Panc1 (cell line): Measurements from ENCODE around the gene NUFIP1.
"Not testable (repeated sequence)": the region's sequence is repeated elsewhere in the genome, so short reads cannot be mapped to it uniquely, and the experiment has no call there.

Experiments used
- CTCF ChIP-seq: fragments of 450-650 bp; IDR thresholded peaks from 2 replicates; pipeline ENCODE4 v1.5.1; 2017; ENCODE audit warnings: mild to moderate bottlenecking
- POLR2AphosphoS5 ChIP-seq: IDR thresholded peaks from 2 replicates; pipeline ENCODE4 v1.6.1; 2012; ENCODE audit warnings: mild to moderate bottlenecking, low read depth, low read length, moderate library complexity
- TF ChIP-seq, protein P1 (sequence below), 2 experiments: IDR thresholded peaks; 2 replicates each; pipeline ENCODE4 v1.6.1; 2011 to 2012; ENCODE audit warnings: low read depth in 2 of 2, control low read depth in 1 of 2, low read length in 1 of 2, mild to moderate bottlenecking in 1 of 2, moderate library complexity in 1 of 2; ENCODE audit not compliant: insufficient read depth in 1 of 2

DNA sequence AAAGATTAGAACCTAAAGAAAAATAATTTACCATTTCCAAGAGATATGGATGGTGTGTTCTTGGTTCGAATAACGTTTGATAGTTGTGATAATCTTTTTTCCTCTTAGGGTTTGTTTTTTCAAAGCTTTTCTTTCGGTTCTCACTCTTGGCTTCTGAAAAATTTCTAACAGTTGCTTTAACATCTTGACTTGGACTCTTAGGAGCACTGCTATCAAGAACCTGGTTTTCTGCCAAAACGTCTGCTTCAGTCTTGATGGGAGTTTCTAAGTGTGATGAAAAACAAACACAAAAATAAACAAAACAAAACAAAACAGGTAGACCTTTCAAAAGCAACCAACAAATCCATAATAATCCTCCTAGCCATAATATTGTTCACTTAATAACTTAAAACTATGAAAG is 45.9 kb downstream of the NUFIP1 start:
- TF ChIP-seq CTCF, POLR2AphosphoS5: not testable (repeated sequence)
- TF ChIP-seq, protein P1, sequence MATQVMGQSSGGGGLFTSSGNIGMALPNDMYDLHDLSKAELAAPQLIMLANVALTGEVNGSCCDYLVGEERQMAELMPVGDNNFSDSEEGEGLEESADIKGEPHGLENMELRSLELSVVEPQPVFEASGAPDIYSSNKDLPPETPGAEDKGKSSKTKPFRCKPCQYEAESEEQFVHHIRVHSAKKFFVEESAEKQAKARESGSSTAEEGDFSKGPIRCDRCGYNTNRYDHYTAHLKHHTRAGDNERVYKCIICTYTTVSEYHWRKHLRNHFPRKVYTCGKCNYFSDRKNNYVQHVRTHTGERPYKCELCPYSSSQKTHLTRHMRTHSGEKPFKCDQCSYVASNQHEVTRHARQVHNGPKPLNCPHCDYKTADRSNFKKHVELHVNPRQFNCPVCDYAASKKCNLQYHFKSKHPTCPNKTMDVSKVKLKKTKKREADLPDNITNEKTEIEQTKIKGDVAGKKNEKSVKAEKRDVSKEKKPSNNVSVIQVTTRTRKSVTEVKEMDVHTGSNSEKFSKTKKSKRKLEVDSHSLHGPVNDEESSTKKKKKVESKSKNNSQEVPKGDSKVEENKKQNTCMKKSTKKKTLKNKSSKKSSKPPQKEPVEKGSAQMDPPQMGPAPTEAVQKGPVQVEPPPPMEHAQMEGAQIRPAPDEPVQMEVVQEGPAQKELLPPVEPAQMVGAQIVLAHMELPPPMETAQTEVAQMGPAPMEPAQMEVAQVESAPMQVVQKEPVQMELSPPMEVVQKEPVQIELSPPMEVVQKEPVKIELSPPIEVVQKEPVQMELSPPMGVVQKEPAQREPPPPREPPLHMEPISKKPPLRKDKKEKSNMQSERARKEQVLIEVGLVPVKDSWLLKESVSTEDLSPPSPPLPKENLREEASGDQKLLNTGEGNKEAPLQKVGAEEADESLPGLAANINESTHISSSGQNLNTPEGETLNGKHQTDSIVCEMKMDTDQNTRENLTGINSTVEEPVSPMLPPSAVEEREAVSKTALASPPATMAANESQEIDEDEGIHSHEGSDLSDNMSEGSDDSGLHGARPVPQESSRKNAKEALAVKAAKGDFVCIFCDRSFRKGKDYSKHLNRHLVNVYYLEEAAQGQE (IDR thresholded peaks at IDR 0.05; ENCODE audit: insufficient read depth in 1 of 2, low read depth in 2 of 2, low read length in 1 of 2): not testable (repeated sequence)
